PC-9 (cell line): ENCODE results near the gene KLHL14. TPM values are rescaled to one million over a fixed set of nuclear protein-coding genes. Genes with fewer than 3 reads are reported as not detected.

Experiments used
- BruUV-seq: library from RNA; stranded (reverse); fragments of 400-500 nt; replicated peaks from 2 replicates; lab custom pipeline; 2021; lab: Mats Ljungman, UMichigan
- CTCF ChIA-PET: fragments of 300-600 bp; sonication (Branson Sonifier 250); formaldehyde crosslinking; loops from one replicate; lab custom pipeline; 2022; ENCODE audit warnings: antibody characterized with exemption; lab: Charles Lee
- POLR2A ChIA-PET: fragments of 300-600 bp; sonication (Branson Sonifier 250); formaldehyde crosslinking; loops from one replicate; lab custom pipeline; 2022; ENCODE audit warnings: antibody characterized with exemption; ENCODE audit not compliant: unreplicated experiment; lab: Charles Lee
- DNase-seq, 2 experiments: peaks; one replicate each; pipeline versions ENCODE4 v3.0.0 to v3.0.0-alpha.2; 2015 to 2022; ENCODE audit warnings: mixed read lengths in 1 of 2
- H2AFZ ChIP-seq: fragments of 200-600 bp; sonication (generic); 2 replicates; pipeline ENCODE4 v1.8.1; 2017; ENCODE audit warnings: antibody characterized with exemption
- H3F3A ChIP-seq: fragments of 200-600 bp; sonication (generic); 2 replicates; pipeline ENCODE4 v1.8.1; 2017; ENCODE audit warnings: antibody characterized with exemption, mild to moderate bottlenecking, low read depth; ENCODE audit not compliant: insufficient read depth
- H3K27ac ChIP-seq: fragments of 200-600 bp; sonication (generic); 2 replicates; pipeline ENCODE4 v1.6.1; 2016; ENCODE audit warnings: mixed run types
- H3K27me3 ChIP-seq: fragments of 200-600 bp; sonication (generic); 2 replicates; pipeline ENCODE4 v1.6.1; 2016; ENCODE audit warnings: low read depth, mixed run types; ENCODE audit not compliant: insufficient read depth
- H3K36me3 ChIP-seq: fragments of 200-600 bp; sonication (generic); 2 replicates; pipeline ENCODE4 v1.6.1; 2016; ENCODE audit warnings: low read depth, mixed run types
- H3K4me1 ChIP-seq: fragments of 200-600 bp; sonication (generic); replicated peaks from 2 replicates; pipeline ENCODE4 v1.6.1; 2016; ENCODE audit warnings: mixed run types; ENCODE audit not compliant: insufficient read depth
- H3K4me2 ChIP-seq: fragments of 200-600 bp; sonication (generic); 2 replicates; pipeline ENCODE4 v1.6.1; 2017; ENCODE audit warnings: mixed run types
- H3K4me3 ChIP-seq: fragments of 200-600 bp; sonication (generic); 2 replicates; pipeline ENCODE4 v1.6.1; 2016; ENCODE audit warnings: mixed run types
- H3K79me2 ChIP-seq: fragments of 200-600 bp; sonication (generic); 2 replicates; pipeline ENCODE4 v1.6.1; 2017; ENCODE audit warnings: low read depth, mixed run types
- H3K9me2 ChIP-seq: fragments of 200-600 bp; sonication (generic); 2 replicates; pipeline ENCODE4 v1.8.1; 2017; ENCODE audit warnings: mild to moderate bottlenecking; ENCODE audit not compliant: insufficient read depth
- H3K9me3 ChIP-seq: fragments of 200-600 bp; sonication (generic); 2 replicates; pipeline ENCODE4 v1.8.1; 2016; ENCODE audit warnings: low read depth; ENCODE audit not compliant: insufficient read depth
- H4K20me1 ChIP-seq: fragments of 200-600 bp; sonication (generic); 2 replicates; pipeline ENCODE4 v1.8.1; 2017; ENCODE audit not compliant: insufficient read depth
- EZH2 ChIP-seq: fragments of 200-600 bp; sonication (generic); IDR thresholded peaks from 2 replicates; pipeline ENCODE4 v1.8.0; 2017; ENCODE audit warnings: antibody characterized with exemption, low read depth
- intact Hi-C: fragments of 100-400 bp; cut with micrococcal nuclease; formaldehyde crosslinking; loops from one replicate; pipeline ENCODE4 v1.10.0; 2022; ENCODE audit not compliant: unreplicated experiment
- total RNA-seq: library from RNA; stranded (reverse); gene quantifications from 2 replicates; pipeline ENCODE4 v1.2.3, GENCODE V29; 2021
- TF ChIP-seq, protein P1 (sequence below): fragments of 200-600 bp; sonication (generic); conservative IDR thresholded peaks from 2 replicates; pipeline ENCODE4 v1.6.1; 2017; ENCODE audit warnings: mixed run types, antibody characterized with exemption, mild to moderate bottlenecking, moderate library complexity

The KLHL14 gene
- total RNA-seq, 1 experiment from 2014 or later = not detected

DNA sequence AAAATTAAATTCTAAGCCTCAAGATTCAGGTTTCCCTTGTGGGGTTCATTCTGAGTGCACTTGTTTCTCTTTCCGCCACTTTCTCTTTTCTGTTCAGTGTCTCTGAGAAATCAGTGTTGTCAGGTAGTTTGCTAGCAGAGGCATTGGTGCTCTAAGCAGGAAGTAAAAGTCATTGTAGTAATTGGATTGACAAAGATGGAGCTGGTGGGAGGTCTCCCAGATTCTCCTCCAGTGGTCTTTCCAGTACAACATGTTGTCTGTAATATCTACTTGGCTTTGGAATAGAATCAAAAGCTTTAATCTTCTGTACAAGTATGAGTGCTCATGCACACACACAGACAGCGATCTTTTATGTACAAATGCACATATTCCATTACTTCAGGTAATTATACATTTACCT lies 135.6 kb downstream of the KLHL14 start:
- Histone ChIP-seq H3K27ac (no peak overlapping the region), H2AFZ (no peak overlapping the region), H4K20me1 (no peaks in the 10 kb centered on the region), H3K4me2 (no peak overlapping the region), H3K79me2 (no peaks in the 10 kb centered on the region), H3K27me3 (no peaks in the 10 kb centered on the region), H3K4me3 (no peak overlapping the region), H3K4me1 (no peaks in the 10 kb centered on the region), H3F3A (no peaks in the 10 kb centered on the region), H3K9me2 (no peaks in the 10 kb centered on the region), H3K9me3 (no peaks in the 10 kb centered on the region), H3K36me3 (no peaks in the 10 kb centered on the region)
- BruUV-seq = no TSS peak
- POLR2A ChIA-PET = no interaction called here
- CTCF ChIA-PET = no interaction called here
- intact Hi-C loops = no loop called here
- no peak for DNase-seq
- TF ChIP-seq, protein P1, sequence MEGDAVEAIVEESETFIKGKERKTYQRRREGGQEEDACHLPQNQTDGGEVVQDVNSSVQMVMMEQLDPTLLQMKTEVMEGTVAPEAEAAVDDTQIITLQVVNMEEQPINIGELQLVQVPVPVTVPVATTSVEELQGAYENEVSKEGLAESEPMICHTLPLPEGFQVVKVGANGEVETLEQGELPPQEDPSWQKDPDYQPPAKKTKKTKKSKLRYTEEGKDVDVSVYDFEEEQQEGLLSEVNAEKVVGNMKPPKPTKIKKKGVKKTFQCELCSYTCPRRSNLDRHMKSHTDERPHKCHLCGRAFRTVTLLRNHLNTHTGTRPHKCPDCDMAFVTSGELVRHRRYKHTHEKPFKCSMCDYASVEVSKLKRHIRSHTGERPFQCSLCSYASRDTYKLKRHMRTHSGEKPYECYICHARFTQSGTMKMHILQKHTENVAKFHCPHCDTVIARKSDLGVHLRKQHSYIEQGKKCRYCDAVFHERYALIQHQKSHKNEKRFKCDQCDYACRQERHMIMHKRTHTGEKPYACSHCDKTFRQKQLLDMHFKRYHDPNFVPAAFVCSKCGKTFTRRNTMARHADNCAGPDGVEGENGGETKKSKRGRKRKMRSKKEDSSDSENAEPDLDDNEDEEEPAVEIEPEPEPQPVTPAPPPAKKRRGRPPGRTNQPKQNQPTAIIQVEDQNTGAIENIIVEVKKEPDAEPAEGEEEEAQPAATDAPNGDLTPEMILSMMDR = no peak
- TF ChIP-seq EZH2 = no peak

DNA sequence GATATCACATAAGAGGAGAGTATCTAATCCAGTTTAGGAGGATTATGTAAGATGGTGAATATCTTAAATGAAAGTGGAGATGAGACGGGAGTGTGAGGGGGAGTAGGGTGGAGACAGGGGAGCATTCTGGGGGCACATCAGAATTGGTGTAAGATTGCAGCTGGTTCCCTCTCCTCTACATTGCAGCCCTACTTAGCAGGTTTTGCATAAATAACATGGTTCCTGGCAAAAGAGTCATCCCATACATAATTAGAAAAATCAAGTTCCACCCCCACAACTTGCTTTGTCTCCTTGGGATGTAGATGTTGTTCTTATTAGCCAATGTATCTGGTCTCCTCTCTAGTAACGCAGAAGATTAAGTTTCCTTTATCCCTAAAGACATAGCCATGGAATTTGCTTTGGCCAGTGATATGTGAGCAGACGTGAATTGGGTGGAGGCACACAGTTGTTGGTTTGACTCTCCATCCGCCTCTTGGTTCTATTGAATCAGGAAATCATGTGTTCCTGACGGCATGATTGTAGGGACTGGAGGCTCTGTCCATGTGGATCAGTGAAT lies 137.9 kb downstream of the KLHL14 start:
- no peaks in the 10 kb centered on the region for H3K27me3 ChIP-seq
- no peaks in the 10 kb centered on the region for H3K9me2 ChIP-seq
- no peaks in the 10 kb centered on the region for H3K79me2 ChIP-seq
- TF ChIP-seq, protein P1 = no peak
- no peak for TF ChIP-seq EZH2
- no peaks in the 10 kb centered on the region for H3F3A ChIP-seq
- no peak for DNase-seq
- no peaks in the 10 kb centered on the region for H4K20me1 ChIP-seq
- H3K9me3 ChIP-seq = no peaks in the 10 kb centered on the region
- no TSS peak for BruUV-seq
- no peak overlapping the region for H3K27ac ChIP-seq
- H2AFZ ChIP-seq = no peak overlapping the region
- POLR2A ChIA-PET = no interaction called here
- intact Hi-C loops = no loop called here
- CTCF ChIA-PET = no interaction called here
- H3K4me2 ChIP-seq = no peak overlapping the region
- no peaks in the 10 kb centered on the region for H3K4me1 ChIP-seq
- no peak overlapping the region for H3K4me3 ChIP-seq
- H3K36me3 ChIP-seq = no peaks in the 10 kb centered on the region

DNA sequence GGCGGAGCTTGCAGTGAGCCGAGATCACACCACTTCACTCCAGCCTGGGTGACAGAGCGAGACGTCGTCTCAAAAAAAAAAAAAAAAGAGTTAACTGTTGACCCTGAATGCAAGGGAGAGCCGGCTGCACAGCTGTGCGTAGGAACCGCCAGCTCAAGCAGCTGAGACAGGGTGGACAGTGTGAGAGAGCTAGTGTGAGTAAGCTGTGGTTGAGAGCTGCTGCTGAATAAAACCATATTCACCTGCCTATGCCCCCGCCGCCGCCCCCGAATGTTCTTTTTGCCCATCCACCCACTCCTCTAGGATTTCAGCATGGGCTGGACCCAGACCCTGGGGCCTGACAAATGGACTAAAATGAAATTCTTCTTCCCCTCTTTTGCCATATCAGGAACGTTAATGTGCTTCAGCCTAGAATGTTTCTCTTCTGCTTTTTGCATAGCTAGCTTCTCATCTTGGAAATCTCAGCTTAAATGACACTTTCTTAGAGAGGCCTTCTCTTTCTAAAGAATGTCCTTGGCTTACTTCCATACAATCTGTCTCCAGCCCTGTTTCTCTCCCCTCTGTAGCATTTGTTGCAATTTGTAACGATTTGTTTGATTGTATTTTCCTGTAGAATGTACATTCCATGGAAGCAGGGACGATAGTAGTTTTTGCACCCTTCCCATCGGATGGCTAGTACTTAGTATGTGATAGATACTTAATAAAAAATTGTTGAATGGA lies 142.7 kb downstream of the KLHL14 start:
- H3K4me2 ChIP-seq = no peak overlapping the region
- no peaks in the 10 kb centered on the region for H3K36me3 ChIP-seq
- intact Hi-C loops = no loop called here

More for the DNA sequence above, 142.7 kb downstream of the KLHL14 start:
- H3K4me1 ChIP-seq = no peaks in the 10 kb centered on the region
- no peaks in the 10 kb centered on the region for H3K27me3 ChIP-seq
- no peak overlapping the region for H3K27ac ChIP-seq
- no peak for DNase-seq
- H4K20me1 ChIP-seq = no peaks in the 10 kb centered on the region
- no peak overlapping the region for H3K4me3 ChIP-seq
- POLR2A ChIA-PET = no interaction called here
- no peaks in the 10 kb centered on the region for H3F3A ChIP-seq
- TF ChIP-seq, protein P1 = no peak
- CTCF ChIA-PET = interaction anchor here (0.6 kb wide), 1 partner anchor 118 kb away, joined by 4 read pairs; no protein-coding TSS in a partner anchor
- no peaks in the 10 kb centered on the region for H3K79me2 ChIP-seq
- H2AFZ ChIP-seq = no peak overlapping the region
- H3K9me3 ChIP-seq = no peaks in the 10 kb centered on the region
- BruUV-seq = no TSS peak
- H3K9me2 ChIP-seq = no peaks in the 10 kb centered on the region
